Muscle layer of colon (tissue), 2 donors: ENCODE measurements around the gene IFITM10.

Experiments
- H3K27ac ChIP-seq: one replicate; pipeline ENCODE4 v1.7.0; 2013; ENCODE audit warnings: low read depth, mild to moderate bottlenecking, low read length, moderate library complexity
- H3K27me3 ChIP-seq, 2 donors: one replicate each; pipeline ENCODE4 v1.7.0; 2013; ENCODE audit warnings: low read length in 2 of 2, mild to moderate bottlenecking in 2 of 2; ENCODE audit not compliant: insufficient read depth in 2 of 2, control insufficient read depth in 1 of 2
- H3K36me3 ChIP-seq: one replicate; pipeline ENCODE4 v1.7.0; 2013; ENCODE audit warnings: mild to moderate bottlenecking, low read length; ENCODE audit not compliant: insufficient read depth
- H3K4me1 ChIP-seq: one replicate; pipeline ENCODE4 v1.7.0; 2013; ENCODE audit warnings: mild to moderate bottlenecking, low read length; ENCODE audit not compliant: insufficient read depth
- H3K4me3 ChIP-seq, 2 donors: one replicate each; pipeline ENCODE4 v1.7.0; 2013; ENCODE audit warnings: low read length in 2 of 2, low read depth in 1 of 2, mild to moderate bottlenecking in 1 of 2, moderate library complexity in 1 of 2
- H3K9ac ChIP-seq: one replicate; pipeline ENCODE4 v1.7.0; 2013; ENCODE audit warnings: low read length
- H3K9me3 ChIP-seq: one replicate; pipeline ENCODE4 v1.7.0; 2013; ENCODE audit warnings: mild to moderate bottlenecking, low read length
- donor health status: abdominal sarcoma.
- donor health status: Adenocarcinoma of cecum.

IFITM10 gene

DNA sequence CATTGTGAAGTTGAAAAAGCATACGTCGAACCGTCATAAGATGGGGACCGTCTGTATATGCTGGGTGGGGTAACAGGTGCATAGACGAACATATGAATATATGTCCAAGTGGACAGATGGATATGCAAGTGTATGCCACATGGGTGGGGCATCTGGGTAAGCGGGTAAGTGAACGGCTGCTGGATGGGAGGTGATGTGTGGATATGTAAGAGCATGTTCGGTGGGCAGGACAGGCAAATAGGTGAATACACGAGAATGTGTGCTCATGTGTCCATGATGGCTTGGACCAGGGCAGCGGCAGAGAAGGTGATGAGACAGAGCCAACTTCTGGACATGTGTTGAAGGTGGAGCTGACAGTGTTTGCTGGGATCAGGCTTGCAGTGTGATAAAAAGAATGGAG, 12.0 kb downstream of the IFITM10 start:
- H3K36me3 ChIP-seq: no peaks in the 10 kb centered on the region
- H3K9me3 ChIP-seq: peaks cover 13% of the 10 kb centered on the region
- H3K4me3 ChIP-seq: no peak overlapping the region
- no peaks in the 10 kb centered on the region for H3K4me1 ChIP-seq
- no peak overlapping the region for H3K9ac ChIP-seq
- peaks cover 14 to 28% of the 10 kb centered on the region in 2 donors for H3K27me3 ChIP-seq
- no peak overlapping the region for H3K27ac ChIP-seq

DNA sequence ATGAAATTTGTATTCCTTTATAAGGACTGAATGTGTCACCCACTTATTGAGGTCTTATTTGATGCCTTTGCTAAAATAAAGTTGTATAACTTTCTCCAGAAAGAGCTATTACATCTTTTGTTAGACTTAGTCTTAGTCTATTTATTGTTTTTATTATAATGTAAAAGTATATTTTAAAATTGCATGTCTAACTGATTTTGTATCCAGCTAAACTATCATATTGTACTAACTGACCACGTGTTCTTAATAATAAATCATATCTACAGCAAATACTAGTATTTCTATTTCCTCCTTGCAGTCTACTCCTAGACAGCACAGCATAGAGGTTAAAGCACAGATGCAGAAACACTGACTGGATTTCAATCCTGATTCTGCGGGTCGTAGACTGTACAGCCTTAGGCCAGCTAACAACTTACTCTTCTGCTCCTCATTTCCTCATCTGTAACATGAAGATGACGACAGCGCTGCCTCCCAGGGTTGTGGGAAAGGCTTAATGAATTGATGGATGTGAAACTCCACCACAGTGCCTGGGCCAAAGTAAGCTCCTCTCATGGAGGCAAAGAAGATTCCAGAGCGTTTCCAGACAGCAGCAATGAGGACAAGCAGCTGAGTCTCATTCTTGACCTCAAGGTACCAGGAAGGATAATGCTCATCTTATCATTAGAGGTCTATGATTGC, 13.2 kb downstream of the IFITM10 start:
- Histone ChIP-seq H3K4me1 (no peaks in the 10 kb centered on the region), H3K27ac (no peak overlapping the region), H3K27me3 (peaks cover 16 to 40% of the 10 kb centered on the region in 2 donors), H3K9ac (no peak overlapping the region), H3K4me3 (no peak overlapping the region), H3K9me3 (peaks cover 13% of the 10 kb centered on the region), H3K36me3 (no peaks in the 10 kb centered on the region)

GRCh38 chr11:1736447-1736992, 13.9 kb downstream of the IFITM10 start:
- H3K9ac ChIP-seq: no peak overlapping the region
- H3K4me1 ChIP-seq: no peaks in the 10 kb centered on the region
- no peak overlapping the region for H3K27ac ChIP-seq
- H3K36me3 ChIP-seq: no peaks in the 10 kb centered on the region
- H3K4me3 ChIP-seq: no peak overlapping the region
- H3K27me3 ChIP-seq: peaks cover 18 to 43% of the 10 kb centered on the region in 2 donors
- peaks cover 13% of the 10 kb centered on the region for H3K9me3 ChIP-seq

DNA sequence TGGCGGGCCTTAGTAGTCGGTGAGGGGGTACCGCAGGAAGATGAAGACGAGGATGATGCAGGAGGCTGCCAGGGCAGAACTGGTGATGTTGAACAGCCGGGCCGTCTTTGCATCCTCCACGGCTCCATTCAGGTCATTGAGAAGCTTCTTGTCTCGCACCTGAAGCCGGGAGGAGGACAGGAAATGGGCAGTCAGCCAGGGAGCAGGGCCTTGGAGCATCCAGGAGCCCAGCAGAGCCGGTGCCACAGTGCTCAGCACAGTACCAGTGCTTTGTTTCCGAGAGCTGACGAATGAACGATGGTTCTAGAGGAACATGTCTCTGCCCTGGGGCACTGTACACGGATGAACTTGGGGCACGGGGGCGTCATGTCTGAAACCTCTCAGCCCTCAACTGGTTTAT, 15.1 kb downstream of the IFITM10 start:
- H3K9me3 ChIP-seq: peaks cover 13% of the 10 kb centered on the region
- H3K27ac ChIP-seq: no peak overlapping the region
- no peak overlapping the region for H3K9ac ChIP-seq
- no peaks in the 10 kb centered on the region for H3K4me1 ChIP-seq
- no peak overlapping the region for H3K4me3 ChIP-seq
- H3K36me3 ChIP-seq: no peaks in the 10 kb centered on the region
- H3K27me3 ChIP-seq: peaks cover 21 to 48% of the 10 kb centered on the region in 2 donors

DNA sequence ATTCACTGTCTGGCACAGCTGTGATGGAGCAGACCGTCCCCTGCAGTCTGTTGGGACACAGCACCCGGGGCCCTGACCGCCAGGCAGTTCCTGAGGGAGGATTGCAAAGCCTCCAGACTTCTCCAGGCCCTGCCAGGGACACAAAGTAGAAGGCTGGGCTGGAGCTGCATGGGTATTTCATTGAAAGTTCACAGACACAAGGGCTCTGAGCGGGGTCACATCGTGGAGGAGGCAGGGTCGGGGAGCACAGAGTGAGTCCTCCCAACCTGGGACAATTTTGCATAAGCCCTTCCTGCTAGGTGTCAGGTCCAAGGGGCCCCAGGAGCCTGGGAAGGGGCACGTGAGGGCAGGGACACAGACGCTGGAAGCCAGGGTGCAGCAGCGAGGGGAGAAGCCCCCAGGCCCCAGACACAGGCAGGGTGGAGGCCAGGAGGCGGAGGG, 15.7 kb downstream of the IFITM10 start:
- H3K27me3 ChIP-seq: peaks cover 26 to 50% of the 10 kb centered on the region in 2 donors
- H3K4me3 ChIP-seq: no peak overlapping the region
- H3K4me1 ChIP-seq: no peaks in the 10 kb centered on the region
- H3K9ac ChIP-seq: no peak overlapping the region
- no peaks in the 10 kb centered on the region for H3K36me3 ChIP-seq
- no peak overlapping the region for H3K27ac ChIP-seq
- peaks cover 13% of the 10 kb centered on the region for H3K9me3 ChIP-seq

GRCh38 chr11:1733716-1734640, 16.4 kb downstream of the IFITM10 start:
- no peak overlapping the region for H3K4me3 ChIP-seq
- no peak overlapping the region for H3K27ac ChIP-seq
- H3K9ac ChIP-seq: no peak overlapping the region
- no peaks in the 10 kb centered on the region for H3K36me3 ChIP-seq
- no peaks in the 10 kb centered on the region for H3K4me1 ChIP-seq
- peaks cover 13% of the 10 kb centered on the region for H3K9me3 ChIP-seq
- peaks cover 26 to 57% of the 10 kb centered on the region in 2 donors for H3K27me3 ChIP-seq

GRCh38 chr11:1733009-1733715, 17.2 kb downstream of the IFITM10 start:
- Histone ChIP-seq H3K27ac (no peak overlapping the region), H3K27me3 (peaks cover 22 to 58% of the 10 kb centered on the region in 2 donors), H3K36me3 (no peaks in the 10 kb centered on the region), H3K9ac (no peak overlapping the region), H3K9me3 (peaks cover 13% of the 10 kb centered on the region), H3K4me1 (no peaks in the 10 kb centered on the region), H3K4me3 (no peak overlapping the region)

GRCh38 chr11:1732418-1733008, 17.9 kb downstream of the IFITM10 start:
- H3K27me3 ChIP-seq: peaks cover 19 to 58% of the 10 kb centered on the region in 2 donors

DNA sequence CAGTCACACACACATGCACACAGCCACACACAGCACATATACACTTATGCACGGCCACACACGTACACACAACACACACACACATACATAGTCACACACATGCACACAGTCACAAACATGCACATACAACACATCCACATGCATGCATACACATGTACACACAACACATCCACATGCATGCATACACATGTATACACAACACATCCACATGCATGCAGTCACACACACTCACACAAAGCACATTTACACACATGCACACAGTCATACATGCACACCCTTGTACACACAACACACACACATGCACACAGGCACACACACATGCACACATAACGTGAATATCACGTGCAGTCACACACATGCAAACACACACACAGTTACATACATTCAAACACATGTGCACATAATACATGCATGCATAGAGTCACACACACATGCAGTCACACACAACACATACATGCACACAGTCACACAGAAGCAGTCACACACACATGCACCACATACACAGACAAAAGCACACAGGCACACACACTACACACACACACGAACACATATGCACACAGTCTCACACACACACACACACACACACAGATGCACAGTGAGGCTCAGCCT, 18.8 kb downstream of the IFITM10 start:
- Histone ChIP-seq H3K4me3 (no peak overlapping the region), H3K27me3 (peaks cover 19 to 58% of the 10 kb centered on the region in 2 donors)

More at GRCh38 chr11:1732418-1733008, 17.9 kb downstream of the IFITM10 start:
- Histone ChIP-seq H3K27ac (no peak overlapping the region), H3K4me3 (no peak overlapping the region), H3K9ac (no peak overlapping the region), H3K4me1 (no peaks in the 10 kb centered on the region), H3K9me3 (peaks cover 13% of the 10 kb centered on the region), H3K36me3 (no peaks in the 10 kb centered on the region)

GRCh38 chr11:1730059-1730629, 20.3 kb downstream of the IFITM10 start:
- peaks cover 19 to 48% of the 10 kb centered on the region in 2 donors for H3K27me3 ChIP-seq

More for the DNA sequence above, 18.8 kb downstream of the IFITM10 start:
- Histone ChIP-seq H3K9ac (no peak overlapping the region), H3K4me1 (no peaks in the 10 kb centered on the region), H3K36me3 (no peaks in the 10 kb centered on the region), H3K9me3 (peaks cover 6% of the 10 kb centered on the region), H3K27ac (no peak overlapping the region)

More at GRCh38 chr11:1730059-1730629, 20.3 kb downstream of the IFITM10 start:
- no peaks in the 10 kb centered on the region for H3K4me1 ChIP-seq
- H3K27ac ChIP-seq: no peak overlapping the region
- no peaks in the 10 kb centered on the region for H3K9me3 ChIP-seq
- no peak overlapping the region for H3K4me3 ChIP-seq
- no peaks in the 10 kb centered on the region for H3K36me3 ChIP-seq
- no peak overlapping the region for H3K9ac ChIP-seq
